ENCODE results near the gene REM1.
A peak's percentile ranks its signal among the peaks of the same experiment; 100 is the strongest.

Gene REM1

DNA sequence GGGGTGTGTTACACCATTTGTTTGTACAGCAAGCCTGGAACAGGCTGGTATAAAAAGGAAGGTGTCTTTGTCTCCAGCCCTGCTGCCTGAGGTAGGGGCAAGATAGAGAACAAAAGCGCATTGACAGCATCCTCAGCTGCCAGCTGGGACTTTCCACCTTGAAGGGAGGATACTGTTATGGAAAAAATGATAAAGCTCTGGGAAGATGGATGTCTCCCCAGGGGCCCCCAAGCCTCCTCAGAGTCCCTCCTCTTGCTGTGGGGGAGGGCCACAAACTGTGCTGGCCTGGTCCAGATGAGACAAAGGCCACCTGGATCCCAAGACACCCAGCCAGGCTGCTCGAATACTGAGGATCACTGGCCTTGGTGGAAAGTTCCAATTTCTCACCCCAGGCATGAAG is 13.0 kb downstream of the REM1 start:
- TF ChIP-seq, protein P1, sequence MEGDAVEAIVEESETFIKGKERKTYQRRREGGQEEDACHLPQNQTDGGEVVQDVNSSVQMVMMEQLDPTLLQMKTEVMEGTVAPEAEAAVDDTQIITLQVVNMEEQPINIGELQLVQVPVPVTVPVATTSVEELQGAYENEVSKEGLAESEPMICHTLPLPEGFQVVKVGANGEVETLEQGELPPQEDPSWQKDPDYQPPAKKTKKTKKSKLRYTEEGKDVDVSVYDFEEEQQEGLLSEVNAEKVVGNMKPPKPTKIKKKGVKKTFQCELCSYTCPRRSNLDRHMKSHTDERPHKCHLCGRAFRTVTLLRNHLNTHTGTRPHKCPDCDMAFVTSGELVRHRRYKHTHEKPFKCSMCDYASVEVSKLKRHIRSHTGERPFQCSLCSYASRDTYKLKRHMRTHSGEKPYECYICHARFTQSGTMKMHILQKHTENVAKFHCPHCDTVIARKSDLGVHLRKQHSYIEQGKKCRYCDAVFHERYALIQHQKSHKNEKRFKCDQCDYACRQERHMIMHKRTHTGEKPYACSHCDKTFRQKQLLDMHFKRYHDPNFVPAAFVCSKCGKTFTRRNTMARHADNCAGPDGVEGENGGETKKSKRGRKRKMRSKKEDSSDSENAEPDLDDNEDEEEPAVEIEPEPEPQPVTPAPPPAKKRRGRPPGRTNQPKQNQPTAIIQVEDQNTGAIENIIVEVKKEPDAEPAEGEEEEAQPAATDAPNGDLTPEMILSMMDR (conservative IDR thresholded peaks at IDR 0.05; ENCODE audit: control insufficient read depth, insufficient read depth, low read depth, low read length): no peak
- H3K4me3 ChIP-seq (ENCODE audit: control insufficient read depth, low read depth, low read length): no peak overlapping the region
- DNase-seq (ENCODE audit: low read depth): no peak

DNA sequence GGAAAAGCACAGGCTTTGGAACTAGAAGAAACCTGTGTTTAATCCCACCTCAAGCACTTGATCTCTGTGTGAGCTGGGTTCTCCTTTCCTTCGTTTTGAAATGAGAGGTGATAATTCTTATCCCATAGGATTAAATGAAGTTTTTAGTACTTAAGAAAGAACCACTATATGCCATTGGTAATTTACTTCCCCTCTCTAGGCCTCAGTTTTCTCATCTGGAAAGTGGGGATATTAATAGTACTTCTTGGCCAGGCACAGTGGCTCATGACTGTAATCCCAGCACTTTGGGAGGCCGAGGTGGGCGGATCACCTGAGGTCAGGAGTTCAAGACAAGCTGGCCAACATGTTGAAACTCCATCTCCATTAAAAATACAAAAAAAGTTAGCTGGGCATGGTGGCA is 14.1 kb downstream of the REM1 start:
- no peak overlapping the region for H3K4me3 ChIP-seq (ENCODE audit: control insufficient read depth, low read depth, low read length)
- DNase-seq (ENCODE audit: low read depth): no peak
- TF ChIP-seq, protein P1 (conservative IDR thresholded peaks at IDR 0.05; ENCODE audit: control insufficient read depth, insufficient read depth, low read depth, low read length): no peak

DNA sequence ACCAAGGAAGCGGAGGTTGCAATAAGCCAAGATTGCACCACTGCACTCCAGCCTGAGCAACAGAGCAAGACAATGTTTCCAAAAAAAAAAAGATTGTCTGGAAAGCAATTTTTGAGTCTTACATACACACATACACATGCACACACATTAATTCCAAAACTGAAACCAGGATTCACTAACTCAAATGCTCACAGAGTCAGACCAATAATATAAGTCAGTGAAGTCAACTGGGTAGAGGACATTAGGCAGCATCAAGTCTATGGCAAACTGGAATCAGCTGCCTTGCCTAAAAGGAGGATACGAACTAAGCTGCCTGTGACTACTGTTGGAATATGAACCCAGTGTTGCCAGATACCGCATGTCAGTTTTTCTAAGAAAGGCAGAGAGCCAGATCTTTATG is 15.7 kb downstream of the REM1 start:
- TF ChIP-seq, protein P1 (conservative IDR thresholded peaks at IDR 0.05; ENCODE audit: control insufficient read depth, insufficient read depth, low read depth, low read length): no peak
- DNase-seq (ENCODE audit: low read depth): no peak
- no peak overlapping the region for H3K4me3 ChIP-seq (ENCODE audit: control insufficient read depth, low read depth, low read length)

DNA sequence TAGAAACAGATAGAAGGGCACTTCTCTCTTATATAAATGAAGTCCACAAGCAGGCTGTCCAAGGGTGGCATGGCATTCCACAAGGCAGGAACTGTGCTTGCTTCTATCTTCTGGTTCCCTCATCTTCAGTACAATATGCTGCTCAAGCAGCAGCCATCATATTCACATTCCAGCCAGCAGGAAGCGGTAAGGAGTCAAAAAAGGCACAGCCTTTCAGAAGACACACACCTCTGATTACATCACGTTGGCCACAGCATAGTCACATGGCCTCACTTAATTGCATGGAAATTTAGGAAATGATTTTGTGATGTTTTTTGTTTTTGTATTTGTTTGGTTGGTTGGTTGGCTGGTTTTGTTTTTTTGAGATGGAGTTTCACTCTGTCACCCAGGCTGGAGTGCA is 19.0 kb downstream of the REM1 start:
- TF ChIP-seq, protein P1 (conservative IDR thresholded peaks at IDR 0.05; ENCODE audit: control insufficient read depth, insufficient read depth, low read depth, low read length): peak; percentile 67
- DNase-seq (ENCODE audit: low read depth): peak; percentile 64
- H3K4me3 ChIP-seq (ENCODE audit: control insufficient read depth, low read depth, low read length): no peak overlapping the region

DNA sequence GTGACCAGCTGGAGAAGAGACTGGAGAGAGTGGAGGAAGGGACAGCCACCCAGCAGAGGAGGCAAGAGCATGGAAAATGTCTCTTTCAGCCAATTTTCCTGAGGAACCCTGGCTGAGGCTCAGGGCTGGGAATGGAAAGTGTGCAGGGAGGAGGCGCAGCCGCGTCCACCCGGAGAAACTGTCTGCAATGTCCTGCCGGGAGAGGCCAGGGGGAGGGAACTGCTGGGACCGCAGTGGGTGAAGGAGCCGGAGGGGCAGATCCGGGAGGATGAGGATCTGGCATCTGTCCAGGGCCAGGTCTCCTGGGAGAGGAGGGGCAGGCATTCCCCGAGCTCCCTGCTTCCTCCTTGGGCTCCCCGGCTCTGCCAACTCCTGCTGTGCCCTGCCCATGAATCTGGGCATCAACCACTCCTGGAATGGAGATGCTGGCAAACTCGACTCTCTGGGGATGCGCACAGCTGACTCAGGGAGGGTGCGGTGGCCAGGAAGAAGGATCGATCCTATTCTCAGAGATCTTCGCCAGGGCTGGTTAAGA is 21.7 kb downstream of the REM1 start:
- TF ChIP-seq, protein P1 (conservative IDR thresholded peaks at IDR 0.05; ENCODE audit: control insufficient read depth, insufficient read depth, low read depth, low read length): no peak
- no peak overlapping the region for H3K4me3 ChIP-seq (ENCODE audit: control insufficient read depth, low read depth, low read length)
- peak; percentile 38 for DNase-seq (ENCODE audit: low read depth)

DNA sequence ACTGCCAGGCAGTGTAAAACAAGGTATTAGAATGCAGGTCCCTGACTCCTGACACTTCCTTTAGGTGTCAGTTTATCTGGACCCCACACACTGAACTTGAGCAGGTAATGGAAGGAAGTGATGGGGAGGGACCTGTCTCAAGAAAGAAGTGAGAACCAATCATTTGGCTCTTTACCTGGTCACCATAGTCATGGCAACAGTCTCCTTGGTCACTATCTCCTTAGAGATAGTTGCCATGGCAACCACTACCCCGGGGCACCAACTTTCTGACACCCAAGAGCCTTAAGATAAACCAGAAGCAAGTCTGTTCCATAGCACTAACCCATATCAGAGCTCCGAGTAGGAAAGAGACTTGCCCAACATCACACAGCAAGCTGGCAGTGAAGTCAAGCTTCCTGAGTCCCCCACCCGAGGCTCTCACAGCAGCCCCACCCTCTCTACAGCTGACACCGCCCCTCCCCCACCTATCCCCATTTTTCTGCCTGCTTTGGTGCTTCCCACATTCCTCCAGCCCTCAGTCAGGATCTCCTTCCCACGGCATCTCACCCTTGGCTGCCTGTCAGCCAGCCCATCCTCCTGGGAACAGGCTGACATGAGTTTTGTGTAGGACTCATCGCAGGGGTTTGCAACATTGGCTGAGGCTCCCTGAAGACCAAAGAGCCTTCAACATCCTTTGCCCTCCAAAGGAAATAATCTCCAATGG is 22.9 kb downstream of the REM1 start:
- TF ChIP-seq, protein P1 (conservative IDR thresholded peaks at IDR 0.05; ENCODE audit: control insufficient read depth, insufficient read depth, low read depth, low read length): no peak
- DNase-seq (ENCODE audit: low read depth): peak; percentile 90
- no peak overlapping the region for H3K4me3 ChIP-seq (ENCODE audit: control insufficient read depth, low read depth, low read length)

All from fibroblast of mammary gland (primary cell).